ENCODE data around the gene IRAK1BP1.
A peak's percentile ranks its signal among the peaks of the same experiment; 100 is the strongest.
"Not testable (repeated sequence)": the region's sequence is repeated elsewhere in the genome, so short reads cannot be mapped to it uniquely, and the experiment has no call there.

Gene IRAK1BP1

DNA sequence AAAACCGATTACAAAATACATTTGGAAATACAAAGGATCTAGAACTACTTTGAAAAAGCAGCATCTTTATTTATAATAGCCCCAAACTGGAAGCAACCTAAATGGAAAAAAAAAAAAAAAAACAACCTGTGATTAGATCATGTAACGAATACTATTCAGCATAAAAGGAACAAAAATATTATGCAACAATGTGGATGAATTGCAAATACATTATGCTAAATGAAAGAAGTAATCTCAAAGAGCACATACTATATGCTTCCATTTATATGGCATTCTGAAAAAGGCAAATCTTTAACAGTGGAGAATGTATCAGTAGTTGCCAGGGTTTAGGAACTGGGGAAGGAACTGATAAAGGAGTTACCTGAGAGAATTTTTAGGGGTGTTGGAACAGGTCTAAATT, 28.9 kb downstream of the IRAK1BP1 start:
- no peak for DNase-seq

DNA sequence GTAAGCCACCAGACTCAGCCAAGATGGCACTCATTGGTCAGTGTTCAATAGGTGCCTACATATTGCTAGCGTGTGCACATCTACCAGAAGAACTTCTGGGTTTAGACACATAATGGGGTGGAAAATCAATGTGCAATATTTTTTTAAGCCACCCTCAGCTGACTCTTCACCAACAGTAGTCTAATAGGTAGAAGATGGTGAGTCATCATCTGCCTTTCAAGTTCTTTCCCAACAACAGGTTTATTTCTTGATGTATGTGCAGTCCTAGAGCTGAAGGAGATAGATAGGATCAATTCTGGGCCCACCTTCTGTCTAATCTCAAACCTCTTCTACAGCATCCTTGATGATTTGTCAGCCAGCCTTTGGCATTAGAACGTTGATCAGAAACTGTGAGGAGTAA, 41.3 kb downstream of the IRAK1BP1 start:
- no peak for DNase-seq

DNA sequence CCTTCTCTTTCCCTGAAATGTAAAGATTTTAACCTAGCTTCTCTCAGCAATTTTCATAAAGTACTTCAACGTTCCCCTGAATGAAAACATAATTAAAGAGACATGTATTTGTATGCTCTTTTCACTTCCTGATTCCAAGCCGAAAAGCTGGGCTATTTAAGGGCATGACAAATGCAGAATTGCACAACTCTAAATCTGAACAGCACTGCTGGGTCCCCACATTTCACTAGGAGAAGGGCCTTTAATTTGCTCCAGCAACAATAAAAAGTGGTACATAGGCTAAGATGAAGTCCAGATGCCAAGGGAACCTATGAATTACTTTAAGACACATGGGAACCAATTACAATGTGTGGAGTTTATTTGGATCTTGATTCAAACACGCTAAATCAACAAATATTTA, 42.0 kb downstream of the IRAK1BP1 start:
- peak; percentile 44 to 49 for DNase-seq

DNA sequence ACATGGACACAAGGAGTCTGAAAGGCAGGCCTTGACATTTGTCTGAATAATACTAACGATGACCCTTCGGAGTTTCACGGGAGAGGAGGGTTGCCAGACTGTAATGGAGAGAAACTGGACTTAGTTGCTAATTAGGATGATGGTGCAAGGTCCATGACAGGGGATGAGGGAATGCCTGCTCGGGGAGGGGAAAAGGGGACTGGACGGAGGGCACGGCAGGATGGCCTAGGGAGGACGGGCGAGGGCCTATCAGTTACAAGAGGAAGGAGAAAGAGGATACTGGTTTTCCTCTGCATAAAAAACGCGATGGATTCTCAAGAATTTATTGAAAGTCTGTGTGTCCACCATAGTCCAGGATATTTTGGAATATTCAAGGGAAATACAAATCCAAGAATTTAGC, 42.7 kb downstream of the IRAK1BP1 start:
- DNase-seq, result no peak

DNA sequence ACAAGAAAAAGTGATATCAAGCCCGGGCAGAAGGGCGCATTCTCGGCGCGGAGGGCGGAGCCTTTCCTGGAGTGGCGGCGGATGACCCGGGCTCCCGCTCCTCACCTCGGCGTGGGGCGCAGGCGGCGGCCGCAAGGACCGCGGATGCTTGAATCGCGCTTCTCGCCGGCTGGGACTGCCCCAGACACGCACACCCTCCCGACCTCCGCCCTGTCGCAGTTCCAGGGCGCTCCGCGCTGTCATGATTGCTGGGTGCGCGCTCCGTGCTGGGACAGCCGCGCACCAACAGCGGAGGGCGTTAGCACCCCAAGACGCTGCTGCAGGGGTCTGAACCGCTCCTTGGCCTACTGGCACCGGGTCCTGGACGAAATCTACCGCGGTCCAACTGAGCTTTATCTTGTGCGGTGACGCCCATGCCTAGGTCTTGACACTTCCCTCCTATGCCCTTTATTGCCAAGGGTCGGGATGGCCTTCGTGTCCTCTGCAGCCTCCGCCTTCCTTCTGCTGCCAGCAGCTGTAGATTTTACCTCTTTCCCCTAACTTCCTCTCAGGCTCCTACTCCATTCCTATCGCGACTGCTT, 43.3 kb downstream of the IRAK1BP1 start:
- no peak for DNase-seq

DNA sequence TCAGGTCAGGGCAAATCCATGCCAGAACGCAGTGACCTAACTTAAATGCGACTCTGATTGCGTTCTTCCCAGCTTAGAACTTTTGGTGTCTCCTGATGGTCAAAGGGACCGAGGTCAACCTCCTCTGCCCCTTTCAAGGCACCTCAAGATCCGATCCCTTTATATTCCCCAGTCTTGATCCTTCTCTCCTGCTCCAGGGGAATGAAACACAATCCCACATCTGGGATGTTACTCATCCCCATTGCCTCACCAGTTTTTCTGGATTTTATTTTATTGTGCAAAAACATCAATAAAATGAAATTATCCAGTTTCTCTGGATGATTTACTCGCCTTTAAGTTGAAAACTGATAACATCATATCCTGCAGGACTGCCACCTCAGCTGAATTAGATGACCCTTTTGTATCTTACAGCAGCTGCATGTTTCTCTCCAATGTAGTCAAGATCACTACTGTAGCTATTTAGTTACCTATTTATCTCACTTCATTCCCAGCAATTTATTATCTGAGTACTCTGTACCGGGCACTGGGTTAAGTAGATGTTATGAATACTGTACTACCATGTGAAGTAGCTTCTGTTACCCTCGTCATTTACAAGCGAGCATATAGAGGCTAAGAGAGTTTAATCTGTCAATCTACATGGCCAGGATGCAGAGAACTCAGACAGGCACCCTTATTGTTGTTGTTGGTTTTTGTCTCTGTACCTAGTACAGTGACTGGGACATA, 44.0 kb downstream of the IRAK1BP1 start:
- DNase-seq, result no peak

DNA sequence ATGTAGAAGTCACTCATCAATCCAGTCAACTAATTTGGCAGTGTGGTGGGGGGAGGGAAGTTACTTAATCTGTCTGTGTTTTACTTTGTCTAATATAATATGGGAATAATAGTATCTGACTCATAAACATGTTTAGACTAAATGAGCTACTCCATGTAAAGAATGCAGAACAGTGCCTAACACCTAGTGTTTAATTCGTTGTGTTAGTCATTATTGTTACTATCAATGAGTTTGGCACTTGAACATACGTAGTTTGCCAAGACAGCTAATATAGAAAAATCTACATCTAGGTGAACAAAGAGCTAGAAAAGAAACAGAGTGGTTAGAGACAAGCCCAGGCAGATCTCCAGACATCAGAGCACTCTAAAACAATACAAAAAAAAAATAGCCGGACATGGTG, 49.1 kb downstream of the IRAK1BP1 start:
- no peak for DNase-seq

DNA sequence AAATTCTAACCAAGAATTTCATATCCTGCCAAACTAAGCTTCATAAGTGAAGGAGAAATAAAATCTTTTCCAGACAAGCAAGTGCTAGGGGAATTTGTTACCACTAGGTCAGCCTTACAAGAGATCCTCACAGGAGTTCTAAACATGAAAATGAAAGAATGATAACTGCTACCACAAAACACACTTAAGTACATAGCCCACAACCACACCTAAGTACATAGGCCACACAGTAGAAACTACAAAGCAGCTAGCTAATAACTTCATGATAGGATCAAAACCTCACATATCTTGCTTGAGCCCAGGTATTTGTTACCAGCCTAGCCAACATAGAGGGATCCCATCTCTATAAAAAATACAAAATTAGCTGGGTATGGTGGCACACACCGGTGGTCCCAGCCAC, 50.4 kb downstream of the IRAK1BP1 start:
- no peak for DNase-seq

DNA sequence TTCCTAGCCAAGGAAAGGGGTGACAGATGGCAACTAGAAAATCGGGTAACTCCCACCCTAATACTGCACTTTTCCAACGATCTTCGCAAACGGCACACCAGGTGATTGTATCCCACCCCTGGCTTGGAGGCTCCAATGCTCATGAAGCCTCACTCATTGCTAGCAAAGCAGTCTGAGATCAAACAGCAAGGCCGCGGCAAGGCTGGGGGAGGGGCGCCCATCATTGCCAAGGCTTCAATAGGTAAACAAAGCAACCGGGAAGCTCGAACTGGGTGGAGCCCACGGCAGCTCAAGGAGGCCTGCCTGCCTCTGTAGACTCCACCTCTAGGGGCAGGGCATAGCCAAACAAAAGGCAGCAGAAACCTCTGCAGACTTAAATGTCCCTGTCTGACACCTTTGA, 53.8 kb downstream of the IRAK1BP1 start:
- DNase-seq, result not testable (repeated sequence)

DNA sequence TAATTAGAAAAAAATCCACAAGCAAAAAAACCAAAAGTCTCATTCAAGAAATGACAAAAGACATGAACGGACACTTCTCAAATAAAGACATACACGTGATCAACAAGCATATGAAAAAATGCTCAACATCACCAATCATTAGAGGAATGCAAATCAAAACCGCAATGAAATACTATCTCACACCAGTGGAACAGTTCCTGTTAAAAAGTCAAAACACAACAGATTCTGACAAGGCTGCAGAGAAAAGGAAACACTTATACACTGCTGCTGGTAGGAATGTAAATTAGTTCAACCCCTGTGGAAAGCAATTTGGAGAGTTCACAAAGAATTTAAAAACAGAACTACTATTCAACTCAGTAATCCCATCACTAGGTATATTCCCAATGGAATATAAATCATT, 58.0 kb downstream of the IRAK1BP1 start:
- DNase-seq, result no peak

DNA sequence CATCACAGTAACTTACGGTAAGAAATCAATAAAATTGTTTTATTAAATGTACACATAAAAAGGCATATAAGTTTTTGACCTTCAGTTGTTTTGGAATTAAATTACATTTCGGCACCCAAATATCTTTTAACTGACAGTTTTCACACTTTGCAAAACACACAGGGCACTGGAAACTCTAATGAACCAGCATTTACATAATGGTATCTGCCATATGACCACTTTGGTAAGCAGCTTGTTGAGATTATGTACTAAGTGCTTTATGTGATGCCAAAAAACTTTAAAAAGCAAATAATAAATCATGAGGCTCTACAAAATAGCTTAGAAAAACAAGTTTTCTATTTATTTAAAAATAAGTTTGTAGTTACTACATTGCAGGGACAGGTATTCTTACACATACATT, 68.2 kb downstream of the IRAK1BP1 start:
- DNase-seq, result no peak

DNA sequence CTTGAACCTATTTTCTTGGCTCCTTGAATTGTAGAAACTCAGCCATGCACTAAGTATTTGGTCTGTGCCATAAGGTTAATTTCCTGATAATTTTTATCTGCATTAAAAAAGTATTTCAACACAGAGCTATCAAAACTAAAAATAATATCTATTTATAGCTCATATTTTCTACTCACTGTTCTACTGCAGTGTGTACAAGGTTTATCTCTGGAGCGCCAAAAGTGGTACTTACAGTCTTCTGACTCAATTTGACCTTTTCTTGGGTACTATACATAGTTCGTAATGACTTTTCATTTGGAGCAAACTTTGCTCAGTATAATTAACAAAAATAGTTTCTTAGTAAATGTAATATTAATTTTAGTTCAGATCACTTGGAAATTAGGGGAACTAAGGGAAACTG, 69.2 kb downstream of the IRAK1BP1 start:
- DNase-seq, result no peak

DNA sequence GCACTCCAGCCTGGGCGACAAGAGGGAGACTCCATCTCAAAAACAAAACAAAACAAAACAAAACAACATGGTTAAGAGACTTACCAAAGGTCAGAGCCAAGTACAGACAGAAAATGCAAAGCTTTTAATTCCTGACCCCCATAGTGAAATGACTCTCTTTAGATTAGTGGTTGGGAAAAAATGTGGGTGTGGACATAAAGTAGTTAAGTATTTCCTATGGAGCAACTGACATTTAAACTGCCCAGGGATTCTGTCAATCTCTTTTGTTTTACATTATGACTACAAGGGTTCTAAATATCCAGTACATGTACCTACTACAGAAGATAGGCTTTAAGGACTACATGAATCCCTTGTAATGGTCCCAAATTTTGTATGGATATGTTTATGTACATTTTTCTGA, 75.1 kb downstream of the IRAK1BP1 start:
- no peak for DNase-seq

DNA sequence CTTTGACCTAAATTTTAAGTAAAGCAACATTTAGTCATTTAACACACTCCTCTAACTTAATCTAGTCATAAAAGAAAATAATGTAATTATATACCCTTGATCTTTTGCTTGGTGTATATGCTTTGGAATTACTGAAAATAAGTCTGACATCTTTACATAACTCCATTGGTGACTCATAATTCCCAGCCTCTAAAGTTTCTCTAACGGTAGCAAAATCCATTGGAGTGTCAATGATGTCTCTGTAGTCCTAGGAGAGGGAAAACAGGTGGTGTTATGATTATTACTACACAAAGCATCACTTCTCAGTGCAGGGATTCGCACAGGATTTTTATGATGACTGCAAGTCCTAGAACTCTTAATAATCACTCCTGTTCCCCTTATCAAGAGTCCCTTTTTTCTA, 80.2 kb downstream of the IRAK1BP1 start:
- no peak for DNase-seq

DNA sequence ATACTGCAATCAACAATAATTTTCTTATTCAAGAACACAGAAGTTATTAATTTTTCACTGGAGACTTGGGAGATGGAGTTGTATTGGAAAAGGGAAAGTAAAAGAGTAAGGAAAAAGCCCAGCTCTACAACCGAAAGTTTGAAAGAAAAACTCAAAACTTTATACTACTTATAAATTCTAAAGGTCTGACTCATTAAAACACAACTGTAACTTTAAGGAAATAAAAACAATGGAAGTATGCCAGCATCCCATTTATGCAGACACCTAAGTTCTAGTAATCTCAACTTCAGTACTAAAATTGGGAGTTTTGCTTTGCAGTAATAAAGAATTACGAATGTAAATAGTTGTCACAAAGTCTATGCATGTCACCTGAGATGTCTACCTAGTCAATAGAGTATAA, 80.6 kb downstream of the IRAK1BP1 start:
- no peak for DNase-seq

DNA sequence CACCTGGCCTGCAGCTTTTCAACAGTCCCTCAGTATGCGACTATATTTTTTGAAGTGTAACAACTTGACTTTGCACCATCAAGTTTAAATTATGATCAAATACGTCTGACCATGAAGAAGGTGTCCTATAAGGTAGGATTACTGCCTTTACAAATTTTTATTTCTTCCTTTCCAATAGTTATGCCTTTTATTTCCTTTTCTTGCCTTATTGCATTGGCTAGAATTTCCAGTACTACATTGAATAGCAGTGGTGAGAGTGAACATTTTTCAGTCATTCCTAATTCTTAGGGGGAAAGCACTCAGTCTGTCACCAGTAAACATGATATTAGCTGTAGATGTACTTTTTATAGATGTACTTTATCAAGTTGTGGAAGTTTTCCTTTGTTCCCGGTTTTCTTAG, 81.4 kb downstream of the IRAK1BP1 start:
- no peak for DNase-seq

DNA sequence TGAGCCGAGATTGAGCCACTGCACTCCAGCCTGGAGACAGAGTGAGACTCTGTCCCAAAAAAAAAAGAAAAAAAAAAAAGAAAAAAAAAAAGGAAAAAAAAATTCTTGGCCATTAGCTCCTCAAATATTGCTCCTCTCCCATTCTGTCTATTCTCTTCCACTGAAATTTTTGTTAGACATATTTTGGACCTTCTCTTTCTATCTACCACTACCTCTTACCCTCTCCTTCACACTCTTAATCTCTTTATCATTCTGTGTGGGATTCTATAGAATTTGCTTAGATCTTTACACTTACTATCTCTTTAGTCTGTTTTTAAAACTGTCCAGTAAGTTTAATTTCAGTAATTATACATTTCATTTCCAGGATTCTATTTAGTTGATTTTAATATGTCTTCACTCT, 85.0 kb downstream of the IRAK1BP1 start:
- no peak for DNase-seq

Measured in Kasumi-1 (cell line).